ENCODE data around the gene CHURC1.
A peak's percentile ranks its signal among the peaks of the same experiment; 100 is the strongest.

CHURC1 gene

GRCh38 chr14:64939817-64940190 is 25.5 kb downstream of the CHURC1 start:
- DNase-seq = no peak

- DNase-seq = no peak
These were observed 26.2 kb downstream of the CHURC1 start for GRCh38 chr14:64940336-64940910.

- peak; percentile 97 for DNase-seq
These were observed 28.4 kb downstream of the CHURC1 start, which contains the start of gene GPX2 for GRCh38 chr14:64942531-64943111. TSS of gene GPX2 (minus strand) at chr14:64942745. CDS start at chr14:64942726, 19 bp downstream.

GRCh38 chr14:64943556-64943955 is 29.3 kb downstream of the CHURC1 start:
- no peak for DNase-seq

GRCh38 chr14:64944041-64944440 is 29.8 kb downstream of the CHURC1 start:
- DNase-seq = no peak

GRCh38 chr14:64944861-64945260 is 30.6 kb downstream of the CHURC1 start:
- DNase-seq = no peak

- no peak for DNase-seq
These were observed 31.4 kb downstream of the CHURC1 start for GRCh38 chr14:64945431-64946178.

GRCh38 chr14:64946310-64947045 is 32.2 kb downstream of the CHURC1 start:
- no peak for DNase-seq

- no peak for DNase-seq
These were observed 33.7 kb downstream of the CHURC1 start for GRCh38 chr14:64947710-64948611.

GRCh38 chr14:64948612-64949210 is 34.5 kb downstream of the CHURC1 start:
- DNase-seq = no peak

GRCh38 chr14:64950889-64951288 is 36.6 kb downstream of the CHURC1 start:
- DNase-seq = no peak

- DNase-seq = no peak
These were observed 37.0 kb downstream of the CHURC1 start for GRCh38 chr14:64951291-64951690.

GRCh38 chr14:64951724-64952123 is 37.5 kb downstream of the CHURC1 start:
- no peak for DNase-seq

GRCh38 chr14:64952598-64953309 is 38.5 kb downstream of the CHURC1 start:
- DNase-seq = no peak

- DNase-seq = no peak
These were observed 39.0 kb downstream of the CHURC1 start for GRCh38 chr14:64953310-64953654.

- DNase-seq = no peak
These were observed 39.4 kb downstream of the CHURC1 start for GRCh38 chr14:64953661-64954060.

- no peak for DNase-seq
These were observed 40.4 kb downstream of the CHURC1 start for GRCh38 chr14:64954491-64955240.

- DNase-seq = no peak
These were observed 41.0 kb downstream of the CHURC1 start for GRCh38 chr14:64955297-64955696.

- no peak for DNase-seq
These were observed 42.6 kb downstream of the CHURC1 start for GRCh38 chr14:64956697-64957406.

GRCh38 chr14:64958201-64958600 is 43.9 kb downstream of the CHURC1 start:
- no peak for DNase-seq
